ENCODE data around the gene HSPA14. TPM values are rescaled to one million over a fixed set of nuclear protein-coding genes. Genes with fewer than 3 reads are reported as not detected.
A peak's percentile ranks its signal among the peaks of the same experiment; 100 is the strongest.

HSPA14 gene
- total and polyA plus RNA-seq, 2 experiments from 2014 or later, result 14.9 to 21.0 TPM

- Histone ChIP-seq H3K4me1 (ENCODE audit: insufficient read depth) (peaks cover 18% of the 10 kb centered on the region; the same call in 1 of the 2 replicates), H3K4me2 (ENCODE audit: unreplicated experiment) (peak overlapping the region; percentile 80), H3F3A (ENCODE audit: insufficient read depth) (0 out of 2 replicates have a peak, but pooled peaks cover under 1% of the 10 kb centered on the region), H3K9me2 (ENCODE audit: insufficient read depth) (no peaks in the 10 kb centered on the region), H3K9ac (peak overlapping the region; percentile 89), H3K79me2 (ENCODE audit: insufficient read depth) (peaks cover 82% of the 10 kb centered on the region), H3K4me3 (peak overlapping the region; percentile 82), H2AFZ (peak overlapping the region; percentile 89), H3K9me3 (ENCODE audit: low read depth) (no peaks in the 10 kb centered on the region), H4K20me1 (ENCODE audit: insufficient read depth) (no peaks in the 10 kb centered on the region), H3K27ac (no peak overlapping the region), H3K27me3 (replicated peaks; ENCODE audit: insufficient read depth) (no peaks in the 10 kb centered on the region), H3K36me3 (ENCODE audit: low read depth) (no peaks in the 10 kb centered on the region)
- TF ChIP-seq EZH2phosphoT487 (IDR thresholded peaks at IDR 0.05; ENCODE audit: insufficient read depth, low read depth) (no peak), EZH2 (IDR thresholded peaks at IDR 0.05; ENCODE audit: insufficient read depth, poor library complexity, severe bottlenecking) (no peak)
- DNase-seq, result no peak
- in situ Hi-C loops (cut with MboI), result no loop called here
- WGBS, 2 experiments (ENCODE audit: low coverage in 1 of 2, low lambda C conversion rate in 2 of 2, missing lambda C conversion rate in 2 of 2), result 2% methylated on average over 5 of the region's 5 CpGs
These were observed 41.8 kb downstream of the HSPA14 start for GRCh38 chr10:14879928-14880193.

DNA sequence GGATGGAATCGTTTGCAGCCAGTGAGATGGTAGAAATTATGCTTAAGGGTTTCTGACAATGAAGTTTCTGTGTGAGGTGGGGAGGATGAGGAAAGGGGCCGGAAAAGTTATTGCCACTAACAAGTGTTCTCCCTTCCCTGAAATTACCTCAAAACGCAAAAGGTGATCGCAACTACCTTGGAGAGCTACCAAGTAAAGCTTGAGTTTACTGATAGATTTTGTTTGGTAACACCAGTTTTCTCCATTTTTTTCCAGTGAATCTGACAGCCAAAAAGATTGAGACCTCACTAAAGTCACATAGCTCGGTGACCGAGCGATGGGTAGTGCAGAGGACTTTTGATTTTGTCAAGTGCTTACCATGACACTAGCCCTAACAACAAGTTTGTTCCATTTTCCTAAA lies 42.1 kb downstream of the HSPA14 start:
- WGBS, 2 experiments (ENCODE audit: low coverage in 1 of 2, low lambda C conversion rate in 2 of 2, missing lambda C conversion rate in 2 of 2), result 63 to 72% methylated on average over 7 of the region's 7 CpGs
- H3K9me3 ChIP-seq (ENCODE audit: low read depth), result no peaks in the 10 kb centered on the region
- 0 out of 2 replicates have a peak, but pooled peaks cover 16% of the 10 kb centered on the region for H3K4me1 ChIP-seq (ENCODE audit: insufficient read depth)
- no peaks in the 10 kb centered on the region for H3K9me2 ChIP-seq (ENCODE audit: insufficient read depth)
- TF ChIP-seq EZH2phosphoT487 (IDR thresholded peaks at IDR 0.05; ENCODE audit: insufficient read depth, low read depth) (no peak), EZH2 (IDR thresholded peaks at IDR 0.05; ENCODE audit: insufficient read depth, poor library complexity, severe bottlenecking) (no peak)
- H4K20me1 ChIP-seq (ENCODE audit: insufficient read depth), result no peaks in the 10 kb centered on the region
- no peaks in the 10 kb centered on the region for H3F3A ChIP-seq (ENCODE audit: insufficient read depth)
- H3K27ac ChIP-seq, result no peak overlapping the region
- no peaks in the 10 kb centered on the region for H3K27me3 ChIP-seq (replicated peaks; ENCODE audit: insufficient read depth)
- peak overlapping the region; percentile 89 for H2AFZ ChIP-seq
- H3K4me3 ChIP-seq, result peak overlapping the region; percentile 82
- DNase-seq, result peak; percentile 18
- peak overlapping the region; percentile 89 for H3K9ac ChIP-seq
- no peaks in the 10 kb centered on the region for H3K36me3 ChIP-seq (ENCODE audit: low read depth)
- in situ Hi-C loops (cut with MboI), result no loop called here
- H3K4me2 ChIP-seq (ENCODE audit: unreplicated experiment), result peak overlapping the region; percentile 80
- H3K79me2 ChIP-seq (ENCODE audit: insufficient read depth), result peaks cover 86% of the 10 kb centered on the region

- WGBS, 2 experiments (ENCODE audit: low coverage in 1 of 2, low lambda C conversion rate in 2 of 2, missing lambda C conversion rate in 2 of 2), result 92 to 93% methylated on average over 3 of the region's 3 CpGs
These were observed 46.0 kb downstream of the HSPA14 start for GRCh38 chr10:14884082-14884481.

GRCh38 chr10:14889318-14889717 lies 51.2 kb downstream of the HSPA14 start:
- in situ Hi-C loops (cut with MboI), result no loop called here
- 95 to 98% methylated on average over 2 of the region's 2 CpGs for WGBS, 2 experiments (ENCODE audit: low coverage in 1 of 2, low lambda C conversion rate in 2 of 2, missing lambda C conversion rate in 2 of 2)

More at GRCh38 chr10:14884082-14884481, 46.0 kb downstream of the HSPA14 start:
- H3K9me3 ChIP-seq (ENCODE audit: low read depth), result no peaks in the 10 kb centered on the region
- no peak for TF ChIP-seq EZH2phosphoT487 (IDR thresholded peaks at IDR 0.05; ENCODE audit: insufficient read depth, low read depth)
- TF ChIP-seq EZH2 (IDR thresholded peaks at IDR 0.05; ENCODE audit: insufficient read depth, poor library complexity, severe bottlenecking), result no peak
- no peak overlapping the region for H2AFZ ChIP-seq
- H3K36me3 ChIP-seq (ENCODE audit: low read depth), result no peaks in the 10 kb centered on the region
- no peak overlapping the region for H3K27ac ChIP-seq
- H3K79me2 ChIP-seq (ENCODE audit: insufficient read depth), result peaks cover 99% of the 10 kb centered on the region
- H3K9ac ChIP-seq, result no peak overlapping the region
- H3K9me2 ChIP-seq (ENCODE audit: insufficient read depth), result no peaks in the 10 kb centered on the region
- in situ Hi-C loops (cut with MboI), result no loop called here
- no peak overlapping the region for H3K4me2 ChIP-seq (ENCODE audit: unreplicated experiment)
- H3K27me3 ChIP-seq (replicated peaks; ENCODE audit: insufficient read depth), result no peaks in the 10 kb centered on the region
- 0 out of 2 replicates have a peak, but pooled peaks cover 10% of the 10 kb centered on the region for H3K4me1 ChIP-seq (ENCODE audit: insufficient read depth)
- no peak overlapping the region for H3K4me3 ChIP-seq
- H3F3A ChIP-seq (ENCODE audit: insufficient read depth), result no peaks in the 10 kb centered on the region
- no peaks in the 10 kb centered on the region for H4K20me1 ChIP-seq (ENCODE audit: insufficient read depth)
- DNase-seq, result peak; percentile 3

GRCh38 chr10:14891151-14891550 lies 53.0 kb downstream of the HSPA14 start:
- Histone ChIP-seq H3K27me3 (replicated peaks; ENCODE audit: insufficient read depth) (no peaks in the 10 kb centered on the region), H2AFZ (no peak overlapping the region), H3K4me3 (no peak overlapping the region), H3K9me2 (ENCODE audit: insufficient read depth) (no peaks in the 10 kb centered on the region), H3F3A (ENCODE audit: insufficient read depth) (no peaks in the 10 kb centered on the region), H3K9me3 (ENCODE audit: low read depth) (no peaks in the 10 kb centered on the region), H3K4me2 (ENCODE audit: unreplicated experiment) (no peak overlapping the region), H3K36me3 (ENCODE audit: low read depth) (no peaks in the 10 kb centered on the region), H3K27ac (no peak overlapping the region), H4K20me1 (ENCODE audit: insufficient read depth) (no peaks in the 10 kb centered on the region), H3K9ac (no peak overlapping the region), H3K79me2 (ENCODE audit: insufficient read depth) (peaks cover 90% of the 10 kb centered on the region), H3K4me1 (ENCODE audit: insufficient read depth) (no peaks in the 10 kb centered on the region)
- no peak for DNase-seq
- in situ Hi-C loops (cut with MboI), result no loop called here
- WGBS, 2 experiments (ENCODE audit: low coverage in 1 of 2, low lambda C conversion rate in 2 of 2, missing lambda C conversion rate in 2 of 2), result 93 to 95% methylated on average over 1 of the region's 1 CpG
- TF ChIP-seq EZH2 (IDR thresholded peaks at IDR 0.05; ENCODE audit: insufficient read depth, poor library complexity, severe bottlenecking) (no peak), EZH2phosphoT487 (IDR thresholded peaks at IDR 0.05; ENCODE audit: insufficient read depth, low read depth) (no peak)

More at GRCh38 chr10:14889318-14889717, 51.2 kb downstream of the HSPA14 start:
- Histone ChIP-seq H3K27me3 (replicated peaks; ENCODE audit: insufficient read depth) (no peaks in the 10 kb centered on the region), H4K20me1 (ENCODE audit: insufficient read depth) (no peaks in the 10 kb centered on the region), H3K79me2 (ENCODE audit: insufficient read depth) (peaks cover 92% of the 10 kb centered on the region), H3K4me3 (no peak overlapping the region), H3K4me2 (ENCODE audit: unreplicated experiment) (no peak overlapping the region), H3K9me3 (ENCODE audit: low read depth) (no peaks in the 10 kb centered on the region), H2AFZ (no peak overlapping the region), H3K9ac (no peak overlapping the region), H3K9me2 (ENCODE audit: insufficient read depth) (no peaks in the 10 kb centered on the region), H3K36me3 (ENCODE audit: low read depth) (no peaks in the 10 kb centered on the region), H3K4me1 (ENCODE audit: insufficient read depth) (no peaks in the 10 kb centered on the region), H3F3A (ENCODE audit: insufficient read depth) (no peaks in the 10 kb centered on the region), H3K27ac (no peak overlapping the region)
- TF ChIP-seq EZH2 (IDR thresholded peaks at IDR 0.05; ENCODE audit: insufficient read depth, poor library complexity, severe bottlenecking) (no peak), EZH2phosphoT487 (IDR thresholded peaks at IDR 0.05; ENCODE audit: insufficient read depth, low read depth) (no peak)
- DNase-seq, result peak; percentile 34
